Activated T-cell treated with anti-CD3 and anti-CD28 coated beads for 24 hours (primary cell): ENCODE measurements around the gene HCAR3.
"Not testable (repeated sequence)": the region's sequence is repeated elsewhere in the genome, so short reads cannot be mapped to it uniquely, and the experiment has no call there.

Source experiments
- DNase-seq: peaks from one replicate; pipeline ENCODE4 v3.0.0-alpha.2; 2020; ENCODE audit warnings: low read depth

HCAR3 gene

DNA sequence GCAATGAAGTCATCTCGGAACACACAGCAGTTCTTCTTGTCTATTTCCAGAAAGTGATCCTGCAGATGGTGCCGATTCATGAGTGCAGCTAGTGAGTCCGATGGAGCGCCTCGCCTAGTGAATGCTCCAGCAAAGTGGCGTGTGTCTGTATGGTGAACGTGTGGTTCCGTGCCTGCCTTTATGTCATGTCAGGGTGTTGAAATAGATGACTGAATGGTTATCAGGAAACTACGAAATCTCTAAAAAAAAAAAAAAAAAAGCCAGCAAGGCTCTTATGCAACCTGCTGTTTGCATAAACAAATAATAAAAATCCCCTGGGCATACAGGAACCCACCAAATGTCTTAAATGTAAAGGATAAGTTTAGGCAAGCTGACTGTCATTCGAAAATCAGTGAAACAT is at the start of gene HCAR3:
Gene HCAR3 (minus strand): TSS at position 154 of the 400 bp plus-strand sequence. CDS start 74 bp downstream, at position 80.
- not testable (repeated sequence) for DNase-seq

DNA sequence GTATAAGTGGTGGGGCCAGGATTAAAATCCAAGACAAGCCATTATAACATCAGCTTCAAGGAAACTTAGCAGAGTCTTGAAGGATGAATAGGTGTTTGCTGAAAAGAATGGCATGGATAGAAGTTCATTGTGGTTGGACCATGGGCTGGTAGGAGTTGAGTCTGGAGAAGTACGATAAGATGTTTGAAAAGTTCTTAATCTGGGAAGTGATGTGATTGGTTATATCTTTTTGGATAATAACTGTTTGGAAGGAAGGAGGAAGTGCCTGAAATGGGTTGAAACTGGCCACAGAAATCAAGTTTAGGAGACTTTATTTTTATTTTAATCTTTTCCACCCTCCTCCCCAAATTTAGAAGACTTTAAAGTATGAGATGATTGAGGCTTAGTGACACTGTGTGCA is 41.0 kb upstream of the HCAR3 start:
- no peak for DNase-seq

DNA sequence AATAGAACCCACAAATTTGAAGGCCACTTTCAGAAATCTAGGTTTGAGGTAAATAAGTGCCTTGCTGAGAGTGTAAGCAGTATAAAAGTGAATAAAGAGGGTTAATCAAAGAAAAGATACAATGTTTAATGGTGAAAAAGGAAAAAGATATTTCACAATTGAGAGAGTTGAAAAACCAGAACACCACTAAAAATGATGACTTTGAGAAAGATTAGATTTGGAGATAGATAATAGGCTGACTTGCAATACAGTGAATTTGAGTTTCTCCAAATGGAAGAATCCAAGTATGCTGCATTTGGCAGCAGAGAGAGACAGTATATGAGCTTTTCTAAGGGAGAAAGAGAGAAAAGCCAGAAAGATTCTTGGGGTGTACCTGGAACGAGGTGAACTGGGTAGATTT is 38.2 kb upstream of the HCAR3 start:
- no peak for DNase-seq

DNA sequence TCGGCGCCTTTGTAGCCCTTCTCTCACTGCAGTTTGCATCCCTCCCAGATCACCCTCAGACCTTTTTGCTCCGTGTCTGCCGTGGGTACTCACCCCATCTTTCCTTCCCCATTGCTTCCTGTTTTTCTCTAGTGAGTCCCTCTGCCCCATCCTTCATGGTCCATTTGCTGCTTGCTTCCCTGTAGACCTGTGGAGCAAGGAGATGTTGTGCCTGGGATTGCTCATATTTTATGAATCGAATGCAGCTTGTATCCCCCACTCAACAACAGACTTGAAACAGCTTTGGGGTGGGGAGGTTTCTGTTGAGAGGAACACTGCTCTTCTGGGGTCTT is 36.7 kb upstream of the HCAR3 start:
- no peak for DNase-seq

DNA sequence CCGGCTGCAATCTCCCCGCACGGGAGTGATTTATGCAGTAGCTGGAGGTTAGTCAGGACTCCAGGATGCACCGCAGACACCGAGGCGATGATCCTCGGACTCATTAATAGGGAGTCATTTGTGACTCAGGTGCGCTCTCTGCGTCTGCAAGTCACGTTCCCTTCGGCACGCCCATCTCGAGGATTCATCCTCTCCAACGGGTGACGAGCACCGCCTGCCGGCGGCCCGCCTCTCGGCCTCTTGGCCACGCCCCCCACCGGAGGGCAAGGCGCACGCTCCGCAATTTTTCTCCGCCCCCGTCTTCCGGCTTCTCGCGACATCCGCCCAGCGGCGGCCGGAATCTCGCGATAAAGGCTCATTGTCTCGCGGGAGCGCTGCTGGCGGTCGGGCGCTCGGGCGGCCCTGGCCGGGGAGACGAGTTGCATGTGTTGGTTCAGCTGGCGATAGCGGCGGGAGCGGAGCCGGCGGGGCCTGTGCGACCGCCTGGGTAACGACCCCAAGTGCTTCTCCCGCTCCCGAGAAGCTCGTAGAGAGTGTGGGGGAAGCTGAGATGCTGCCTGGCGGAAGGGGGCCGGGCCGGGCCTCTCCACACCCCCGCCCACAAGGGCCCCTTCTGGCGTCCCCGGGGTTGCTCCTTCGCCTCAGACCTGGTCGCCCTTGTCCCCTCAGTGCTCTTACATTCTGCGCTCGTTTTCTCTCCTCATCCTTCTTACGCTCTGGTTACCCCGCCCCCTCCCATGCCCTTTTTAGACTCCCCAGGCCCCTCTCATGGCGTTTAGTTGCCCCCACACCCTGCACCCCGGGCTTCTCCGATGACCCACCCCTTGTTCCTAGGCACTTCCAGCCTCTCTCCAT is 36.1 kb upstream of the HCAR3 start, which contains the start of gene DENR:
Gene DENR (plus strand): TSS at position 361 of the 855 bp plus-strand sequence. CDS start 878 bp downstream, outside the sequence.
- peak; percentile 99 for DNase-seq

GRCh38 chr12:122750781-122751515 is 34.3 kb upstream of the HCAR3 start:
- not testable (repeated sequence) for DNase-seq

DNA sequence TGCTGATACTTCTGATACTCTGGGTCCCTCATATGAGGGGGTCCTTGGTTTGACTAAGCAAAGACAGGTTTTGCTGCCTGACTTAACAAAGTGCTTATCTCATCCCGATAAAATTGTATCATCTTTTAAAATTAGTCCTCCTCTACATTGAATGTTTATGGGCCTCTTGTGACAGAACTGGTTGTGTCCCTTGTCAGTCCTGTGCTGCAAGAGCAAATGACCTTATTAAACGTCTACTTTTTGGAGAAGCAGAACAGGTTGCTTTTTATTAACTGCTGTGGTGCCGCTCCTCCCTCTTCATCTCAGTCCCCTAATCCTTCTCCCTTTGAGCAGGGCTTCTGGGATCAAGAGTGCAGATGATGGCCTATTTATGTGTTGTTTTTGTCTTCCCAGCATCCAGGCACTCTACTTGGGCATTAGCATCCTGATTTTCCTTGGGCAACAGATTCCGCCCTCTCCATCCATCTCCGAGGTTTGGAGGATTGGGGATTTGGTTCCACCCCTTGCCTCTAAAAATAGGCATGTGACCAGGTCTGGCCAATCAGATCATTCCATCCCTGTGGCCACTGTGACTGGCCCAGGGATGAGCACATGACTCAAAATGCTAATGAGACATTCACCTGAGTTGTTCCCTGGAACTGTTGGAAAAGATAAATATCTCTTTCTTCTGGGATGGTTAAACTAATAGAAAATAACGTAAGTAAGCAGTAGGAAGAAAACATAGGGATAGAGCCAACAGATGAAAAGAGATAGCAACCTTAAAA is 33.1 kb upstream of the HCAR3 start:
- DNase-seq = no peak

GRCh38 chr12:122747224-122748135 is 30.9 kb upstream of the HCAR3 start:
- no peak for DNase-seq

DNA sequence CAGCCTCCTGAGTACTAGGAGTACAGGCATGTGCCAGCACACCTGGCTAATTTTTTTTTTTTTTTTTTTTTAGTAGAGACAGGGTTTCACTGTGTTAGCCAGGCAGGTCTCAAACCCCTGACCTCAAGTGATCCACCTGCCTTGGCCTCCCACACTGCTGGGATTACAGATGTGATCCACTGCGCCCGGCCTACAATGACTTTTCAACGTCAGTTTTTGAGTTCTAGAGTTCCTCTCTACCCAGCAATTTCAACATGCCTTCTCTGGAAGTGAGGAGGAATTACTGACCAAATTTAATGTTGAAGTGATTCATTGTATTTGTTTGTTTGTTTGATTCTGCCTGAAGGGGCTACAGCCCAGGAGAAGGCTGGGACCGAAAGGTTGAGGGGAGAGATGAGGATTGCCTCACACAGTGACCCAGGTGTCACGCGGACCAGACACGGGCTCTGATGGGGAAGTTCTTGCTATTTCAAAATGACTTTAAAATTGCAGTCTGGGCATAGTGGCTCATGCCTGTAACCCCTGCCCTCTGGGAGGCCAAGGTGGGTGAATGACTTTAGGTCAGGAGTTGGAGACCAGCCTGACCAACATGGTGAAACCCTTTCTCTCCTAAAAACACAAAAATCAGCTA is 27.4 kb upstream of the HCAR3 start:
- DNase-seq = no peak

DNA sequence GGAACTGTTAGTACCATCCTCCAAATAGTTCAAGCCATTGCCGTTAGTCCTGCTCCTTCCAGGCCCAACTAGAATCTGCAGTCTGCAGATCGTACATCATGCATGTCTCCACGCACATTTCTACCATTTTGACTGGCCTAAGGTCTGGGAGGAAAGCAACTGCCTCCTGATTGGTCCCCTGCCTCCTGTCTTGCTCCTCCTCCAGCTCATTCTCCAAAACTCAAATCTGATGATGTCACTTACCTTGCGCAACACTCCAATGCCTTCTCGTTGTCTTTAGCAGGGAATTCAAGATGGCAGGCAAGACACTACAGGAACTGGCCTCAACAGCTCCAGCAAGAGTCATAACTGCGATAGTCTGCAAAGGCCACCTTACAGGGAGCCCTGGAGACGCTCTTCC is 23.7 kb upstream of the HCAR3 start:
- no peak for DNase-seq

- DNase-seq = no peak
These were observed 22.0 kb upstream of the HCAR3 start for GRCh38 chr12:122738571-122738970.

DNA sequence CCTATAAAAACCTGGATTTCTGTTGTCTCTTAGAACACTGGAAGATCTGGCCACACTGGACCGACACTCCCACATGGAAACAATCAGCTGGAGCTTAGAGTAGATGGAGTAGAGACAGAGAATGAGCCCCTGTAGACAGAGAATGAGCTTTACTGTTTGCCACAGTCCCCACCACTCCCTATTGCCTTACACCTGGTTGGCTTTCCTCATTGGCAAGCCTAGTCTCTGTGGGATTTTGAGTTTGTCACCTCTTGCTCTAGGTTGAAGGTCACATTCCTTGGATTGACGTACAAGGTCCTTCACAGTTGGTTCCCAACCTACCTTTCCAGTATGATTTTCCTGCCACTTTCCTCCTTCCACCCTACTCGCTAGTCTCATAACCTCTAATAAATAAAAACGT is 16.0 kb upstream of the HCAR3 start:
- no peak for DNase-seq

- no peak for DNase-seq
These were observed 15.6 kb upstream of the HCAR3 start for GRCh38 chr12:122732170-122732569.

- no peak for DNase-seq
These were observed 13.8 kb upstream of the HCAR3 start, which contains the start of gene HCAR1 for GRCh38 chr12:122730215-122731014. HCAR1 (minus strand) TSS chr12:122730844; CDS start chr12:122730339, 505 bp downstream.

GRCh38 chr12:122729583-122730214 is 13.1 kb upstream of the HCAR3 start:
- DNase-seq = no peak

DNA sequence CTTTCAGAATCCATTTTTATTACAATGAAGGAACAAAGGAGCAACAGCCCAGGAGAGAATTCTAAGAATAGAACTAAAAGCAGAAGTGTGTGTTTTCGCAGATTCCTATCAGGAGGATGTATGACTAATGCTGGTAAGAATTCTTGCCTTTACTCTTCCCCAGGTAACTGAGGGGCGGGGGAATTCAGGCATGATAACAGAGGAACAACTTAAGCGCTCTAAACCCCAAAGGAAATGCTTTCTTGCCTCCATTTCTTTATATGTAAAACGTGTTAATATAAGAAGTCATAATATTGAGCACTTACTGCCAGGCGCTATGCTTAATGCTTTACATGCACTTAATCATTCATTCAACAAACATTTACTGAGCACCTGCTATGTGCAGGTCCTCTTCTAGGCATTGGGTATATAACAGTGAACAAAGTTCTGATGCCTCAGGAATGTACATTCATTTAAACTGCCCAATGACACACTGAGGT is 9.5 kb upstream of the HCAR3 start:
- no peak for DNase-seq

- no peak for DNase-seq
These were observed 9.0 kb upstream of the HCAR3 start for GRCh38 chr12:122725452-122726079.

DNA sequence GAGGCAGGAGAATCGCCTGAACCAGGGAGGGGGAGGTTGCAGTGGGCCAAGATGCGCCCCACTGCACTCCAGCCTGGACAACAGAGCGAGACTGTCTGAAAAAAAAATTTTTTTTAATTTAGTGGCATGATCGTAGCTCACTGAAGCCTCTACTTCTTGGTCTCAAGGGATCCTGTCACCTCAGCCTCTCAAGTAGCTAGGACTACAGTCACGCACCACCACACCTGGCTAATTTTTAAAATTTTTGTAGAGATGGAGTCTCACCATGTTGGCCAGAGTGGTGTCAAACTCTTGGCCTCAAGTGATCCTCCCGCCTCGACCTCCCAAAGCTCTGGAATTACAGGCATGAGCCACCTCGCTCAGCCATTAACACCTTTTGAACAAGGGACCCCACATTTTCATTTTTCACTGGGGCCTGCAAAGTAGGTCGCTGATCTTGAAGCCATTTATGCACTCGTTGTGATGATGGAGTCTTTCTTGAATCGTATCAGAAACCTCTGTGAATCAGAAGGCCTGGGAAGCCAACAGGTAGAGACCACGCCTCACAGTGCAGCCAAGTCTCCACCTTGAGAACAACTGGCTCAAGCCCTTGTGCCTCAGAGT is 8.1 kb upstream of the HCAR3 start:
- DNase-seq = no peak
